HepG2 (cell line): ENCODE results near the gene TTLL7. TPM values are rescaled to one million over a fixed set of nuclear protein-coding genes. Genes with fewer than 3 reads are reported as not detected.

Experiments
- ATAC-seq: fragments of 200-7000 bp; cut with Tn5 transposase; 3 replicates; pipeline ENCODE4 v1.9.1; 2020; ENCODE audit warnings: mild to moderate bottlenecking, moderate library complexity
- BruUV-seq: library from RNA; stranded (reverse); fragments of 400-500 nt; replicated peaks from 2 replicates; lab custom pipeline; 2021; lab: Mats Ljungman, UMichigan
- CTCF ChIA-PET: fragments of 300-600 bp; formaldehyde crosslinking; extraction: SDS; loops from one replicate; lab custom pipeline; 2021; ENCODE audit warnings: low total read pairs, inconsistent platforms, low intra/inter-chr PET ratio; lab: Yijun Ruan, JAX
- POLR2A ChIA-PET: fragments of 350-600 bp; sonication (Branson Sonifier 250); formaldehyde crosslinking; loops from one replicate; lab custom pipeline; 2020; ENCODE audit warnings: antibody characterized with exemption, inconsistent platforms; lab: Yijun Ruan, JAX
- DNase-seq: peaks from one replicate; pipeline ENCODE4 v3.0.0-alpha.2; 2015; ENCODE audit warnings: low spot score
- FAIRE-seq: peaks from 3 replicates; lab custom pipeline; 2011; peaks lifted over from hg19 to GRCh38; lab: Jason Lieb, UNC
- H2AFZ ChIP-seq: one replicate; pipeline ENCODE4 v1.6.1; 2011; ENCODE audit warnings: low read length, inconsistent platforms
- H3K27ac ChIP-seq: fragments of 300-600 bp; 3 replicates; pipeline ENCODE4 v1.8.0; 2011; ENCODE audit warnings: mixed run types, mild to moderate bottlenecking, mixed read lengths, low read length, inconsistent platforms; ENCODE audit not compliant: insufficient read depth; ENCODE audit errors: extremely low read length
- H3K27me3 ChIP-seq, 2 experiments: fragments of 200-600 bp in 1 of 2; 2 replicates in 1 of 2; 3 replicates in 1 of 2; pipeline versions ENCODE4 v1.6.0 to v1.8.0; 2011; ENCODE audit warnings: low read length in 2 of 2, mild to moderate bottlenecking in 2 of 2, moderate library complexity in 2 of 2, inconsistent platforms in 1 of 2; ENCODE audit not compliant: insufficient read depth in 2 of 2, control insufficient read depth in 1 of 2
- H3K36me3 ChIP-seq, 2 experiments: fragments of 200-600 bp in 1 of 2; replicated peaks in 1 of 2; 2 replicates in 1 of 2; 3 replicates in 1 of 2; pipeline versions ENCODE4 v1.5.1 to v1.8.0; 2011; ENCODE audit warnings: low read length in 2 of 2, inconsistent platforms in 1 of 2; ENCODE audit not compliant: insufficient read depth in 2 of 2, control insufficient read depth in 1 of 2
- H3K4me1 ChIP-seq: 2 replicates; pipeline ENCODE4 v1.5.1; 2012; ENCODE audit warnings: low read length, inconsistent platforms; ENCODE audit not compliant: insufficient read depth
- H3K4me2 ChIP-seq: 2 replicates; pipeline ENCODE4 v1.6.0; 2011; ENCODE audit warnings: low read depth, low read length, inconsistent platforms
- H3K4me3 ChIP-seq, 3 experiments: fragments of 200-600 bp in 1 of 3; sonication (generic), shearing (Covaris generic) in 1 of 3; replicated peaks in 1 of 3; 2 replicates each; pipeline ENCODE4 v1.5.1; 2011 to 2016; ENCODE audit warnings: low read length in 3 of 3, inconsistent platforms in 2 of 3, low read depth in 2 of 3, mild to moderate bottlenecking in 2 of 3, control low read depth in 1 of 3, mixed read lengths in 1 of 3; ENCODE audit not compliant: insufficient read depth in 1 of 3
- H3K79me2 ChIP-seq: one replicate; pipeline ENCODE4 v1.6.1; 2011; ENCODE audit warnings: low read length, inconsistent platforms; ENCODE audit not compliant: insufficient read depth
- H3K9ac ChIP-seq: 2 replicates; pipeline ENCODE4 v1.6.0; 2011; ENCODE audit warnings: mild to moderate bottlenecking, low read depth, low read length, inconsistent platforms; ENCODE audit not compliant: insufficient read depth
- H3K9me3 ChIP-seq: 2 replicates; pipeline ENCODE4 v1.5.1; 2012; ENCODE audit warnings: mild to moderate bottlenecking, low read length
- H4K20me1 ChIP-seq: 2 replicates; pipeline ENCODE4 v1.6.0; 2011; ENCODE audit warnings: inconsistent platforms, mild to moderate bottlenecking, low read length, moderate library complexity; ENCODE audit not compliant: insufficient read depth
- HNRNPL ChIP-seq: fragments of 200-400 bp; formaldehyde crosslinking; IDR thresholded peaks from 2 replicates; pipeline ENCODE4 v1.6.1; 2017; ENCODE audit warnings: mild to moderate bottlenecking, low read depth, low read length
- SAFB2 ChIP-seq: sonication (generic); formaldehyde crosslinking; IDR thresholded peaks from 2 replicates; pipeline ENCODE4 v1.5.1; 2020; ENCODE audit warnings: missing genetic modification reagents, low read depth, mild to moderate bottlenecking, borderline replicate concordance
- SP140L ChIP-seq: sonication (generic); formaldehyde crosslinking; IDR thresholded peaks from 2 replicates; pipeline ENCODE4 v1.4.0; 2020; ENCODE audit warnings: missing genetic modification reagents, borderline replicate concordance
- STAT5B ChIP-seq: sonication (generic); formaldehyde crosslinking; IDR thresholded peaks from 2 replicates; pipeline ENCODE4 v1.4.0; 2020; ENCODE audit warnings: missing genetic modification reagents
- SYNCRIP ChIP-seq: fragments of 200-400 bp; formaldehyde crosslinking; IDR thresholded peaks from 2 replicates; pipeline ENCODE4 v1.6.1; 2018; ENCODE audit warnings: mild to moderate bottlenecking, low read depth, low read length; ENCODE audit not compliant: insufficient read depth
- TOE1 ChIP-seq: sonication (generic); formaldehyde crosslinking; IDR thresholded peaks from 2 replicates; pipeline ENCODE4 v1.4.0; 2020; ENCODE audit warnings: mild to moderate bottlenecking, missing genetic modification reagents
- ZFP36 ChIP-seq: fragments of 150-350 bp; IDR thresholded peaks from 2 replicates; pipeline ENCODE4 v1.6.1; 2018; ENCODE audit warnings: borderline replicate concordance, low read length, low read depth; ENCODE audit not compliant: partially characterized antibody
- ZNF318 ChIP-seq: sonication (generic); formaldehyde crosslinking; IDR thresholded peaks from 2 replicates; pipeline ENCODE4 v1.4.0; 2020; ENCODE audit warnings: mild to moderate bottlenecking, missing genetic modification reagents
- ZNF782 ChIP-seq: sonication (generic); formaldehyde crosslinking; IDR thresholded peaks from 2 replicates; pipeline ENCODE4 v1.4.0; 2020; ENCODE audit warnings: missing genetic modification reagents, mild to moderate bottlenecking, borderline replicate concordance
- WGBS: methylation state at CpG from one replicate; pipeline ENCODE4 v1.1.6; 2017; ENCODE audit warnings: low lambda C conversion rate; 5-methylcytosine and 5-hydroxymethylcytosine counted together
- in situ Hi-C: cut with HindIII; loops from 2 replicates; pipeline ENCODE4 v1.10.0; 2017; ENCODE audit warnings: low pct_unique_long_range_greater_than_20kb; ENCODE audit not compliant: extremely low pct_ligation_motif_present
- intact Hi-C: fragments of 100-400 bp; cut with micrococcal nuclease; formaldehyde crosslinking; loops from one replicate; pipeline ENCODE4 v1.10.0; 2022; ENCODE audit not compliant: unreplicated experiment
- polyA plus RNA-seq, 8 experiments: library from polyadenylated mRNA; depleted of rRNA in 3 of 8; stranded (reverse) in 7 of 8; unstranded in 1 of 8; fragments of >200 nt; fragmentation: Illumina TruSeq in 4 of 8; extraction: Trizol in 4 of 8; gene quantifications; 2 replicates each; pipeline versions ENCODE4 v1.2.1 to v1.2.3, GENCODE V29; 2011 to 2016; ENCODE audit warnings: low read depth in 4 of 8, missing spikeins in 1 of 8, mixed read lengths in 1 of 8; ENCODE audit not compliant: insufficient read depth in 1 of 8
- total RNA-seq, 5 experiments: library from RNA; depleted of rRNA; stranded (reverse); fragments of >200 nt; fragmentation: Illumina TruSeq; extraction: Trizol; gene quantifications; 2 replicates each; pipeline ENCODE4 v1.2.3, GENCODE V29; 2016; ENCODE audit warnings: low read depth in 1 of 5
- TF ChIP-seq, protein P1 (sequence below): sonication (generic); formaldehyde crosslinking; IDR thresholded peaks from 2 replicates; pipeline ENCODE4 v1.9.0; 2021; ENCODE audit warnings: missing genetic modification reagents, mild to moderate bottlenecking, borderline replicate concordance
- TF ChIP-seq, protein P2 (sequence below): sonication (generic); formaldehyde crosslinking; IDR thresholded peaks from 2 replicates; pipeline ENCODE4 v1.8.0; 2022; ENCODE audit warnings: missing genetic modification reagents, mild to moderate bottlenecking, moderate library complexity, borderline replicate concordance

The TTLL7 gene
- total and polyA plus RNA-seq, 2 of the 13 experiments (the other 11 are each of a cell fraction or from before 2014, with no cell fraction given) = 0.07 to 0.22 TPM

GRCh38 chr1:83997631-83998030, 1.3 kb downstream of the TTLL7 start:
- Histone ChIP-seq H3K27me3 (peaks cover 1 to 23% of the 10 kb centered on the region in 2 experiments; a peak in 4 of 5 replicates), H3K4me2 (no peak overlapping the region), H3K36me3 (no peaks in the 10 kb centered on the region), H3K79me2 (no peaks in the 10 kb centered on the region), H2AFZ (no peak overlapping the region), H3K4me1 (peaks cover 6% of the 10 kb centered on the region), H4K20me1 (no peaks in the 10 kb centered on the region), H3K9me3 (no peaks in the 10 kb centered on the region), H3K27ac (no peak overlapping the region), H3K9ac (no peak overlapping the region), H3K4me3 (no peak overlapping the region)
- ChIA-PET CTCF (no interaction called here), POLR2A (no interaction called here)
- FAIRE-seq (no peak), DNase-seq (no peak), ATAC-seq (no peak)
- in situ Hi-C loops (no loop called here), intact Hi-C loops (no loop called here)
- WGBS = 48% methylated on average over 3 of the region's 3 CpGs
- BruUV-seq = no TSS peak
- TF ChIP-seq ZNF782 (CRISPR knock-in tag) = no peak
- TF ChIP-seq, protein P1, sequence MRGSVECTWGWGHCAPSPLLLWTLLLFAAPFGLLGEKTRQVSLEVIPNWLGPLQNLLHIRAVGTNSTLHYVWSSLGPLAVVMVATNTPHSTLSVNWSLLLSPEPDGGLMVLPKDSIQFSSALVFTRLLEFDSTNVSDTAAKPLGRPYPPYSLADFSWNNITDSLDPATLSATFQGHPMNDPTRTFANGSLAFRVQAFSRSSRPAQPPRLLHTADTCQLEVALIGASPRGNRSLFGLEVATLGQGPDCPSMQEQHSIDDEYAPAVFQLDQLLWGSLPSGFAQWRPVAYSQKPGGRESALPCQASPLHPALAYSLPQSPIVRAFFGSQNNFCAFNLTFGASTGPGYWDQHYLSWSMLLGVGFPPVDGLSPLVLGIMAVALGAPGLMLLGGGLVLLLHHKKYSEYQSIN (CRISPR knock-in tag) = no peak
- TF ChIP-seq SP140L (CRISPR knock-in tag) = no peak
- TF ChIP-seq SAFB2 (CRISPR knock-in tag) = no peak
- TF ChIP-seq SYNCRIP = no peak
- no peak for TF ChIP-seq STAT5B (CRISPR knock-in tag)
- no peak for TF ChIP-seq TOE1 (CRISPR knock-in tag)
- TF ChIP-seq ZNF318 (CRISPR knock-in tag) = no peak
- TF ChIP-seq HNRNPL = no peak
- no peak for TF ChIP-seq ZFP36
- TF ChIP-seq, protein P2, sequence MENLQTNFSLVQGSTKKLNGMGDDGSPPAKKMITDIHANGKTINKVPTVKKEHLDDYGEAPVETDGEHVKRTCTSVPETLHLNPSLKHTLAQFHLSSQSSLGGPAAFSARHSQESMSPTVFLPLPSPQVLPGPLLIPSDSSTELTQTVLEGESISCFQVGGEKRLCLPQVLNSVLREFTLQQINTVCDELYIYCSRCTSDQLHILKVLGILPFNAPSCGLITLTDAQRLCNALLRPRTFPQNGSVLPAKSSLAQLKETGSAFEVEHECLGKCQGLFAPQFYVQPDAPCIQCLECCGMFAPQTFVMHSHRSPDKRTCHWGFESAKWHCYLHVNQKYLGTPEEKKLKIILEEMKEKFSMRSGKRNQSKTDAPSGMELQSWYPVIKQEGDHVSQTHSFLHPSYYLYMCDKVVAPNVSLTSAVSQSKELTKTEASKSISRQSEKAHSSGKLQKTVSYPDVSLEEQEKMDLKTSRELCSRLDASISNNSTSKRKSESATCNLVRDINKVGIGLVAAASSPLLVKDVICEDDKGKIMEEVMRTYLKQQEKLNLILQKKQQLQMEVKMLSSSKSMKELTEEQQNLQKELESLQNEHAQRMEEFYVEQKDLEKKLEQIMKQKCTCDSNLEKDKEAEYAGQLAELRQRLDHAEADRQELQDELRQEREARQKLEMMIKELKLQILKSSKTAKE (CRISPR knock-in tag) = no peak
